Stomach (tissue), 9 donors: ENCODE data around the gene KLC4. TPM values are rescaled to one million over a fixed set of nuclear protein-coding genes. Genes with fewer than 3 reads are reported as not detected.

Experiments
- DNase-seq, 2 donors: peaks; one replicate each; pipeline versions ENCODE4 v3.0.0 to v3.0.0-alpha.2; 2013 to 2019
- H3K27ac ChIP-seq, 5 donors: fragments of 200-600 bp in 4 of 5; sonication (generic) in 4 of 5; one replicate each; pipeline ENCODE4 v1.5.1; 2013 to 2019; ENCODE audit warnings: mild to moderate bottlenecking in 1 of 5, moderate library complexity in 1 of 5
- H3K27me3 ChIP-seq, 3 donors: fragments of 200-600 bp; sonication (generic); one replicate each; pipeline ENCODE4 v1.5.1; 2017 to 2019; ENCODE audit warnings: mixed run types in 1 of 3
- H3K36me3 ChIP-seq, 4 donors: fragments of 200-600 bp; sonication (generic); 1 replicate in 3 of 4; 2 replicates in 1 of 4; pipeline ENCODE4 v1.5.1; 2016 to 2019
- H3K4me1 ChIP-seq, 4 donors: fragments of 200-600 bp; sonication (generic); one replicate each; pipeline ENCODE4 v1.5.1; 2016 to 2019
- H3K4me3 ChIP-seq, 4 donors: fragments of 200-600 bp; sonication (generic) in 3 of 4; one replicate each; pipeline ENCODE4 v1.5.1; 2016 to 2019; ENCODE audit warnings: mild to moderate bottlenecking in 1 of 4
- H3K9me3 ChIP-seq, 4 donors: fragments of 200-600 bp; sonication (generic); one replicate each; pipeline ENCODE4 v1.5.1; 2016 to 2019
- EP300 ChIP-seq: sonication (generic); formaldehyde crosslinking; IDR thresholded peaks from one replicate; pipeline ENCODE4 v1.6.1; 2017; ENCODE audit warnings: antibody characterized with exemption
- POLR2A ChIP-seq, 4 donors: fragments of 450-650 bp; IDR thresholded peaks; one replicate each; pipeline ENCODE4 v1.6.1; 2016; ENCODE audit warnings: antibody characterized with exemption in 4 of 4, control low read depth in 2 of 4, mild to moderate bottlenecking in 1 of 4, moderate library complexity in 1 of 4
- POLR2AphosphoS5 ChIP-seq, 3 donors: sonication (generic); formaldehyde crosslinking; IDR thresholded peaks; one replicate each; pipeline ENCODE4 v1.6.1; 2016; ENCODE audit warnings: antibody characterized with exemption in 3 of 3
- WGBS, 5 donors: extraction: QIAGEN DNeasy Blood & Tissue Kit in 3 of 5; methylation state at CpG; one replicate each; pipeline versions ENCODE4 v1.1.5 to v1.1.7; 2013 to 2018; 5-methylcytosine and 5-hydroxymethylcytosine counted together
- intact Hi-C: fragments of 100-400 bp; cut with DNase I; formaldehyde crosslinking; loops from one replicate; pipeline ENCODE4 v1.15.1; 2023; ENCODE audit warnings: low total_unique reads
- polyA plus RNA-seq, 3 donors: library from polyadenylated mRNA; stranded (reverse); fragments of 200-250 nt; gene quantifications; one replicate each; pipeline ENCODE4 v1.2.3, GENCODE V29; 2013
- total RNA-seq, 5 donors: library from RNA; depleted of rRNA; stranded (reverse); fragments of >200 nt; gene quantifications; one replicate each; pipeline versions ENCODE4 v1.1.0 to v1.2.3, GENCODE V29; 2014 to 2016
- TF ChIP-seq, protein P1 (sequence below), 7 experiments: fragments of 450-650 bp in 4 of 7; fragments of 200-600 bp in 3 of 7; sonication (generic) in 3 of 7; IDR thresholded peaks; one replicate each; pipeline ENCODE4 v1.5.1; 2016 to 2019; ENCODE audit warnings: antibody characterized with exemption in 7 of 7, control low read depth in 2 of 7, mild to moderate bottlenecking in 1 of 7
- donor health status: healthy with polysubstance abuse.
- donor health status: Bipolar disorder and iron deficiency.
- donor health status: healthy.

The KLC4 gene
- total and polyA plus RNA-seq, 8 donors, result 23.5 to 410 (median 48.3) TPM

DNA sequence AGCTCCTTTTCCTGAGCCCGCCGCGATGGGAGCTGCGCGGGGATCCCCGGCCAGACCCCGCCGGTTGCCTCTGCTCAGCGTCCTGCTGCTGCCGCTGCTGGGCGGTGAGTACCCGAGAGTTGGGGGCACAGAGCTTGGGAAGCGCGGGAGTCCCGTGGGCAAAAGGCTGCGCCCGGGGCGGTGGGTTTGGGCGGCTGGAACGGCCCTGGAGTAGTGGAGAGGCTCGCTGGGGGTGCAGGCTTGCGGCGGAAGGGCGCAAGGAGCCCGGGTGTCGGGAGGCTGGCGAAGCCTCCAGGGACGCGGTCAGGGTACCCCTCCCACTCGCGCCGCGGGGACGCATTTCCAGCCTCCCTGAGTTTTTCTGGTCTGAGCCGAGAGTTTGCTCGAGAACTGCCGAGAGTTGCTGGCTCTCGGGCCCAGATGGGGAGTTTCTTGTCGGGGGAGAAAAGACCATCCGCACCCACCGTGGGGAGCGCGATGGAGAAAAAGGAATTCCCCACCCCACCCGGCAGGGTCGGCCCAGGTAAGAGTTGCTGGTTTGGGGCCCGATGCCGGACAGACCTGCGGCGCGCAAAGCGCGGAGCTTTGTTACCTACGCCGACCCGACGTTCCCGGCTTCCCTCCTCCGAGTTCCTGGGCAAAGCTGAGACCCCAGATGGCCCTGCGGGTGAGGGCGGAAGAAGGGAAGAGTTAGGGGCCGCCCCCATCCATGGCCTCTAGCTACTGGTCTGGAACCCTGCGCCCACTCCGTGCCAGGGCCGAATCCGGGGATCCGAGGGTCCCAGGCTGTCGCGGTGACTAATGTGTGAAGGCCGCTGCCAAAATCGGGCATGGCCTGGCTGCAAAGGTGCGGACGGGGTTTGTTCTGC, 17.3 kb downstream of the KLC4 start:
- peaks cover 0 to 31% (median 5%) of the 10 kb centered on the region in 3 donors for H3K27me3 ChIP-seq
- intact Hi-C loops, result loop anchor here (10.0 kb wide), 1 partner anchor 68 kb away; no protein-coding TSS in a partner anchor
- DNase-seq, result peak in 1 of 2 donors; percentile 76
- peaks cover 10 to 31% (median 26%) of the 10 kb centered on the region in 4 donors for H3K4me1 ChIP-seq
- H3K36me3 ChIP-seq, result peaks cover 0 to 36% (median 32%) of the 10 kb centered on the region in 4 donors
- WGBS, 5 donors, result 1 to 8% (median 1%) methylated on average over 15 to 72 of the region's 72 CpGs
- H3K4me3 ChIP-seq, result peak overlapping the region; percentile 61 to 93 (median 70)
- TF ChIP-seq POLR2AphosphoS5 (IDR thresholded peaks at IDR 0.05) (no peak), EP300 (no peak), POLR2A (IDR thresholded peaks at IDR 0.05) (no peak)
- TF ChIP-seq, protein P1, sequence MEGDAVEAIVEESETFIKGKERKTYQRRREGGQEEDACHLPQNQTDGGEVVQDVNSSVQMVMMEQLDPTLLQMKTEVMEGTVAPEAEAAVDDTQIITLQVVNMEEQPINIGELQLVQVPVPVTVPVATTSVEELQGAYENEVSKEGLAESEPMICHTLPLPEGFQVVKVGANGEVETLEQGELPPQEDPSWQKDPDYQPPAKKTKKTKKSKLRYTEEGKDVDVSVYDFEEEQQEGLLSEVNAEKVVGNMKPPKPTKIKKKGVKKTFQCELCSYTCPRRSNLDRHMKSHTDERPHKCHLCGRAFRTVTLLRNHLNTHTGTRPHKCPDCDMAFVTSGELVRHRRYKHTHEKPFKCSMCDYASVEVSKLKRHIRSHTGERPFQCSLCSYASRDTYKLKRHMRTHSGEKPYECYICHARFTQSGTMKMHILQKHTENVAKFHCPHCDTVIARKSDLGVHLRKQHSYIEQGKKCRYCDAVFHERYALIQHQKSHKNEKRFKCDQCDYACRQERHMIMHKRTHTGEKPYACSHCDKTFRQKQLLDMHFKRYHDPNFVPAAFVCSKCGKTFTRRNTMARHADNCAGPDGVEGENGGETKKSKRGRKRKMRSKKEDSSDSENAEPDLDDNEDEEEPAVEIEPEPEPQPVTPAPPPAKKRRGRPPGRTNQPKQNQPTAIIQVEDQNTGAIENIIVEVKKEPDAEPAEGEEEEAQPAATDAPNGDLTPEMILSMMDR (IDR thresholded peaks at IDR 0.05), result no peak
- no peaks in the 10 kb centered on the region for H3K9me3 ChIP-seq
- H3K27ac ChIP-seq, result peak overlapping the region; percentile 44 to 74 (median 65)

DNA sequence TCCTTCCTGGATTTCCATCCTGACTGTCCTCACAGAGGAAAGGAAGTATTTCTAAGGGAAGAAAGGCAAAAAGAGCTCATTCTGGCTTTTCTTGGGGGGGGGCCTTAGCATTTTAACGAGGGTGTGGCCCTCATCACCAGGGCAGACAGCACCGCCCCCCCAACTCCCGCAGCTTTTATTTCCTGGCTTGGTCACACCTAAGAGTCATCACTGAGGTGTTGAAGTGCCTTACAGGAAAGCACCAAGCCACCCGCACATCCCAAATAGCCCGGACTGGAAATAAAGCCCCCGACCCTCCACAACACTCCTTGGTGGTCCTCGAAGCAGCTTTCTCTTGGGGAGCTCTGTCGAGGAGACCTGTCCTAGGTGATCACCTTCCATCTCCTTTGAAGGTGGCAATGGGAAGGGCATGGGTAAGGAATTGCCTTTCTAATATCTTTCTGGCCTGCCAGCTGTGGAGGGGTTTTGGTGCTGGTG, 17.9 kb downstream of the KLC4 start:
- Histone ChIP-seq H3K9me3 (no peaks in the 10 kb centered on the region), H3K4me1 (peaks cover 10 to 31% (median 26%) of the 10 kb centered on the region in 4 donors), H3K27ac (peak overlapping the region in 3 of 5 donors; percentile 65 to 74 (median 74)), H3K36me3 (peaks cover 0 to 29% (median 25%) of the 10 kb centered on the region in 4 donors), H3K4me3 (peak overlapping the region; percentile 61 to 93 (median 70)), H3K27me3 (peaks cover 0 to 31% (median 5%) of the 10 kb centered on the region in 3 donors)
- DNase-seq, result peak in 1 of 2 donors; percentile 42
- TF ChIP-seq, protein P1 (IDR thresholded peaks at IDR 0.05), result no peak
- TF ChIP-seq POLR2A (IDR thresholded peaks at IDR 0.05) (no peak), EP300 (no peak), POLR2AphosphoS5 (IDR thresholded peaks at IDR 0.05) (no peak)
- intact Hi-C loops, result loop anchor here (10.0 kb wide), 1 partner anchor 67 kb away; no protein-coding TSS in a partner anchor
- WGBS, 5 donors, result 19 to 31% (median 23%) methylated on average over 8 of the region's 8 CpGs

DNA sequence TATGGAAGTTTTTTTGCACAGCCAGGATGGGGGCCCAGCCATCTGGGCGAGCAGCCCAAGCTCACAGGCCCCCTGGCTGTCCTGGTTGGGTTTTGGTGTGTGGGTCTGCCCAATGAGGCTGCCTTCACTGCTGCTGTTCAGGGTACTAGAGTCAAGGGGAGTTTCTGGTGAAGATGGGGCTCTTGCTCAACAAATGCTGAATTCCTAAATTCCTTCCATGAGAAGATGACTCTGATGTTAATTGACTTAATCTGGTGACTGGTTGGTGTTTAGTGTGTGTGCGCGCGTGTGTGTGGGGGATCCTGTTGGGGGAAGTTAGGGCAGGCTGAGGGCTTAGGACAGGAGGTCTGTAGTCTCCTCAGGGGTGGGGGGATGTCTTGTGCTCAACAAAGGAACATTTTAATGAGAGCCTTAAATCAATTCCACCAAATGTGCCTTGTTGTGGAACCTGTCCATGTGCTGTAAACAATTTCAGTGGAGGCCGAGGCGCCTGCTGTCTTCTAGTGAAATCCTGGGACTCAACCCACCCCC, 18.6 kb downstream of the KLC4 start:
- peaks cover 10 to 35% (median 27%) of the 10 kb centered on the region in 4 donors for H3K4me1 ChIP-seq
- TF ChIP-seq, protein P1 (IDR thresholded peaks at IDR 0.05), result no peak
- no peak for TF ChIP-seq POLR2AphosphoS5 (IDR thresholded peaks at IDR 0.05)
- no peak for TF ChIP-seq EP300
- TF ChIP-seq POLR2A (IDR thresholded peaks at IDR 0.05), result no peak
- intact Hi-C loops, result loop anchor here (10.0 kb wide), 1 partner anchor 67 kb away; no protein-coding TSS in a partner anchor
- 81 to 91% (median 85%) methylated on average over 6 of the region's 6 CpGs for WGBS, 5 donors
- peaks cover 0 to 31% (median 5%) of the 10 kb centered on the region in 3 donors for H3K27me3 ChIP-seq
- peak overlapping the region in 1 of 5 donors; percentile 20 for H3K27ac ChIP-seq
- peaks cover 0 to 22% (median 18%) of the 10 kb centered on the region in 4 donors for H3K36me3 ChIP-seq
- no peak for DNase-seq
- H3K9me3 ChIP-seq, result no peaks in the 10 kb centered on the region
- H3K4me3 ChIP-seq, result peak overlapping the region in 1 of 4 donors; percentile 93

DNA sequence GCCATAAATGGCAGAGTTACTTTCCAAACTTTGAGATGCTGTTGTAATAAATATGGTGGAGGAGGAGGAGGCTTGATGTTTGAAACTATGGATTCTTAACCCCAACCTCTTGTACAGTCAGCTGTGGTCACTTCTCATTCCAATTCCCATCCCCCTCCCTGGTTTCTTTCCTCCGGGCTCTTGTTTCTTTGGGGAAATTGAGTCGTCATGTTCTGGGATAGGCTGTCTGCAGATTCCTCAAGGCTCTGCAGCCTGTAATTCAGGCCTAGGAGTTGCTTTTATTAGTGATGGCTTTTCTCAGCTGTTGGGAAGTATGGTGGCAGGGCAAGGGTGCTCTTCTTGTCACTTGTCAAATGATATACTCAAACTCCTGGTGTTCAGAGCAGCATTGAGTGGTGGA, 19.3 kb downstream of the KLC4 start:
- H3K27me3 ChIP-seq, result peaks cover 0 to 31% (median 5%) of the 10 kb centered on the region in 3 donors
- 81 to 100% (median 84%) methylated on average over 2 of the region's 2 CpGs for WGBS, 5 donors
- TF ChIP-seq POLR2A (IDR thresholded peaks at IDR 0.05) (no peak), EP300 (no peak), POLR2AphosphoS5 (IDR thresholded peaks at IDR 0.05) (no peak)
- TF ChIP-seq, protein P1 (IDR thresholded peaks at IDR 0.05), result no peak
- H3K27ac ChIP-seq, result no peak overlapping the region
- no peaks in the 10 kb centered on the region for H3K9me3 ChIP-seq
- DNase-seq, result no peak
- peaks cover 0 to 16% (median 12%) of the 10 kb centered on the region in 4 donors for H3K36me3 ChIP-seq
- intact Hi-C loops, result loop anchor here (10.0 kb wide), 1 partner anchor 66 kb away; no protein-coding TSS in a partner anchor
- H3K4me1 ChIP-seq, result peaks cover 10 to 35% (median 27%) of the 10 kb centered on the region in 4 donors
- H3K4me3 ChIP-seq, result no peak overlapping the region
